ENCODE results near the gene SLIT1.
"Not testable (repeated sequence)": the region's sequence is repeated elsewhere in the genome, so short reads cannot be mapped to it uniquely, and the experiment has no call there.

Gene SLIT1

GRCh38 chr10:97105303-97105702 lies 80.5 kb downstream of the SLIT1 start:
- no peak for DNase-seq

GRCh38 chr10:97103316-97104080 lies 82.3 kb downstream of the SLIT1 start:
- no peak for DNase-seq

GRCh38 chr10:97102441-97102840 lies 83.3 kb downstream of the SLIT1 start:
- no peak for DNase-seq

GRCh38 chr10:97101166-97101940 lies 84.4 kb downstream of the SLIT1 start:
- no peak for DNase-seq

GRCh38 chr10:97100657-97101056 lies 85.1 kb downstream of the SLIT1 start:
- DNase-seq, result no peak

- no peak for DNase-seq
Measured at GRCh38 chr10:97099868-97100267, 85.9 kb downstream of the SLIT1 start.

- no peak for DNase-seq
Measured at GRCh38 chr10:97099089-97099488, 86.7 kb downstream of the SLIT1 start.

- DNase-seq, result no peak
Measured at GRCh38 chr10:97097084-97097433, 88.7 kb downstream of the SLIT1 start.

- no peak for DNase-seq
Measured at GRCh38 chr10:97096261-97097083, 89.3 kb downstream of the SLIT1 start.

- no peak for DNase-seq
Measured at GRCh38 chr10:97095701-97096260, 90.0 kb downstream of the SLIT1 start.

- DNase-seq, result no peak
Measured at GRCh38 chr10:97090644-97091043, 95.1 kb downstream of the SLIT1 start.

GRCh38 chr10:97090035-97090434 lies 95.7 kb downstream of the SLIT1 start:
- DNase-seq, result no peak

- DNase-seq, result no peak
Measured at GRCh38 chr10:97089209-97089870, 96.4 kb downstream of the SLIT1 start.

GRCh38 chr10:97087296-97087695 lies 98.5 kb downstream of the SLIT1 start:
- no peak for DNase-seq

GRCh38 chr10:97086530-97086929 lies 99.2 kb downstream of the SLIT1 start:
- DNase-seq, result no peak

- no peak for DNase-seq
Measured at GRCh38 chr10:97083228-97083829, 102.4 kb downstream of the SLIT1 start.

- not testable (repeated sequence) for DNase-seq
Measured at GRCh38 chr10:97082575-97082974, 103.2 kb downstream of the SLIT1 start.

- DNase-seq, result peak; percentile 64
Measured at GRCh38 chr10:97081621-97082235, 104.0 kb downstream of the SLIT1 start.

GRCh38 chr10:97080051-97080776 lies 105.5 kb downstream of the SLIT1 start:
- no peak for DNase-seq

GRCh38 chr10:97079448-97079847 lies 106.3 kb downstream of the SLIT1 start:
- DNase-seq, result no peak

- no peak for DNase-seq
Measured at GRCh38 chr10:97078938-97079445, 106.8 kb downstream of the SLIT1 start.
